ENCODE measurements around the gene KLF15. TPM values are rescaled to one million over a fixed set of nuclear protein-coding genes. Genes with fewer than 3 reads are reported as not detected.

KLF15 gene
- polyA plus RNA-seq, 1 donor from 2014 or later: 0.46 TPM

GRCh38 chr3:126306888-126307482, 50.2 kb downstream of the KLF15 start:
- Histone ChIP-seq H3K9me3 (ENCODE audit: low read length) (peaks cover 10% of the 10 kb centered on the region), H3K27me3 (ENCODE audit: insufficient read depth, low read depth, low read length) (no peaks in the 10 kb centered on the region), H3K36me3 (ENCODE audit: insufficient read depth, low read length) (no peaks in the 10 kb centered on the region), H2AFZ (ENCODE audit: low read depth, low read length) (no peak overlapping the region), H3K9ac (ENCODE audit: low read length) (no peak overlapping the region), H3K79me2 (replicated peaks; ENCODE audit: insufficient read depth, low read length) (no peaks in the 10 kb centered on the region), H3K4me2 (ENCODE audit: low read length) (no peak overlapping the region), H4K20me1 (ENCODE audit: insufficient read depth) (no peaks in the 10 kb centered on the region), H3K4me3 (ENCODE audit: low read length) (no peak overlapping the region), H3K9me2 (ENCODE audit: insufficient read depth, low read length) (no peaks in the 10 kb centered on the region), H3F3A (ENCODE audit: insufficient read depth, low read length, poor library complexity, severe bottlenecking) (no peaks in the 10 kb centered on the region), H3K27ac (ENCODE audit: low read length) (no peak overlapping the region)
- no peak for TF ChIP-seq CTCF (IDR thresholded peaks at IDR 0.05; ENCODE audit: poor library complexity, severe bottlenecking)
- no peak for TF ChIP-seq EZH2 (IDR thresholded peaks at IDR 0.05; ENCODE audit: borderline replicate concordance, insufficient read depth, low read length, poor library complexity, severe bottlenecking)
- no peak for TF ChIP-seq SMC3 (conservative IDR thresholded peaks at IDR 0.05; ENCODE audit: poor library complexity)

GRCh38 chr3:126306397-126306796, 50.8 kb downstream of the KLF15 start:
- Histone ChIP-seq H3K79me2 (replicated peaks; ENCODE audit: insufficient read depth, low read length) (no peaks in the 10 kb centered on the region), H3K36me3 (ENCODE audit: insufficient read depth, low read length) (no peaks in the 10 kb centered on the region), H3F3A (ENCODE audit: insufficient read depth, low read length, poor library complexity, severe bottlenecking) (no peaks in the 10 kb centered on the region), H3K4me3 (ENCODE audit: low read length) (no peak overlapping the region), H3K4me2 (ENCODE audit: low read length) (no peak overlapping the region), H3K27me3 (ENCODE audit: insufficient read depth, low read depth, low read length) (no peaks in the 10 kb centered on the region), H3K9ac (ENCODE audit: low read length) (no peak overlapping the region), H4K20me1 (ENCODE audit: insufficient read depth) (no peaks in the 10 kb centered on the region), H3K27ac (ENCODE audit: low read length) (no peak overlapping the region), H2AFZ (ENCODE audit: low read depth, low read length) (no peak overlapping the region), H3K9me2 (ENCODE audit: insufficient read depth, low read length) (no peaks in the 10 kb centered on the region), H3K9me3 (ENCODE audit: low read length) (peaks cover 10% of the 10 kb centered on the region)
- TF ChIP-seq TAF1 (IDR thresholded peaks at IDR 0.05; ENCODE audit: low read depth) (no peak), RAD21 (conservative IDR thresholded peaks at IDR 0.05) (no peak), EP300 (conservative IDR thresholded peaks at IDR 0.05; ENCODE audit: poor library complexity, severe bottlenecking) (no peak), EZH2 (IDR thresholded peaks at IDR 0.05; ENCODE audit: borderline replicate concordance, insufficient read depth, low read length, poor library complexity, severe bottlenecking) (no peak), REST (IDR thresholded peaks at IDR 0.05; ENCODE audit: borderline replicate concordance) (no peak), SMC3 (conservative IDR thresholded peaks at IDR 0.05; ENCODE audit: poor library complexity) (no peak), POLR2AphosphoS5 (IDR thresholded peaks at IDR 0.05) (no peak), MXI1 (conservative IDR thresholded peaks at IDR 0.05; ENCODE audit: poor library complexity, severe bottlenecking) (no peak), CTCF (IDR thresholded peaks at IDR 0.05; ENCODE audit: poor library complexity, severe bottlenecking) (no peak)

Measured in neural cell (in vitro differentiated cells).